H1 (cell line): ENCODE data around the gene URB2. TPM values are rescaled to one million over a fixed set of nuclear protein-coding genes. Genes with fewer than 3 reads are reported as not detected.

ENCODE experiments used
- CTCF ChIA-PET: fragments of 300-600 bp; sonication (Branson Sonifier 250); formaldehyde crosslinking; loops from one replicate; lab custom pipeline; 2021; ENCODE audit not compliant: partially characterized antibody; lab: Charles Lee
- POLR2A ChIA-PET: fragments of 300-600 bp; sonication (Branson Sonifier 250); formaldehyde crosslinking; loops from one replicate; lab custom pipeline; 2021; ENCODE audit warnings: inconsistent platforms; ENCODE audit not compliant: partially characterized antibody; lab: Charles Lee
- DNase-seq, 2 experiments: peaks; one replicate each; pipeline versions ENCODE4 v3.0.0 to v3.0.0-alpha.2; 2010 to 2022; ENCODE audit warnings: low spot score in 2 of 2, low read depth in 1 of 2, mixed read lengths in 1 of 2
- FAIRE-seq: peaks from 2 replicates; lab custom pipeline; 2011; peaks lifted over from hg19 to GRCh38; lab: Jason Lieb, UNC
- H2AFZ ChIP-seq: 2 replicates; pipeline ENCODE4 v1.8.1; 2012; ENCODE audit warnings: low read length, inconsistent platforms
- H2AK5ac ChIP-seq: 2 replicates; pipeline ENCODE4 v1.6.1; 2013; ENCODE audit warnings: low read depth, low read length
- H2BK120ac ChIP-seq: replicated peaks from 2 replicates; pipeline ENCODE3; 2013; ENCODE audit warnings: low read depth, low read length, inconsistent platforms
- H2BK12ac ChIP-seq: 2 replicates; pipeline ENCODE4 v1.6.1; 2013; ENCODE audit warnings: low read depth, low read length
- H2BK15ac ChIP-seq: 2 replicates; pipeline ENCODE4 v1.6.1; 2013; ENCODE audit warnings: low read length
- H2BK20ac ChIP-seq: 2 replicates; pipeline ENCODE4 v1.6.1; 2013; ENCODE audit warnings: low read length
- H2BK5ac ChIP-seq: 2 replicates; pipeline ENCODE4 v1.6.1; 2013; ENCODE audit warnings: low read depth, low read length
- H3K14ac ChIP-seq: 2 replicates; pipeline ENCODE4 v1.6.1; 2013; ENCODE audit warnings: inconsistent platforms; ENCODE audit not compliant: insufficient read length
- H3K18ac ChIP-seq: 2 replicates; pipeline ENCODE4 v1.6.1; 2013; ENCODE audit warnings: low read length; ENCODE audit errors: extremely low read depth
- H3K23ac ChIP-seq: 2 replicates; pipeline ENCODE4 v1.6.1; 2013; ENCODE audit warnings: inconsistent platforms; ENCODE audit not compliant: insufficient read length
- H3K23me2 ChIP-seq: 2 replicates; pipeline ENCODE4 v1.6.1; 2013; ENCODE audit warnings: low read depth, low read length
- H3K27ac ChIP-seq: 2 replicates; pipeline ENCODE4 v1.6.1; 2011; ENCODE audit warnings: low read depth, low read length, inconsistent platforms
- H3K27me3 ChIP-seq, 4 experiments: replicated peaks in 1 of 4; 1 replicate in 1 of 4; 2 replicates in 3 of 4; pipeline versions ENCODE4 v1.6.1 to v1.8.1; 2011 to 2013; ENCODE audit warnings: low read length in 3 of 4, mild to moderate bottlenecking in 3 of 4, inconsistent platforms in 2 of 4, mixed read lengths in 2 of 4, moderate library complexity in 1 of 4; ENCODE audit not compliant: control insufficient read depth in 3 of 4, insufficient read depth in 3 of 4; ENCODE audit errors: extremely low read depth in 1 of 4
- H3K36me3 ChIP-seq, 4 experiments: 2 replicates each; pipeline versions ENCODE4 v1.6.1 to v1.8.1; 2011 to 2013; ENCODE audit warnings: mild to moderate bottlenecking in 4 of 4, low read length in 3 of 4, moderate library complexity in 2 of 4, control low read depth in 1 of 4, inconsistent platforms in 1 of 4; ENCODE audit not compliant: insufficient read depth in 4 of 4, control insufficient read depth in 2 of 4
- H3K4ac ChIP-seq: replicated peaks from 2 replicates; pipeline ENCODE3; 2013; ENCODE audit warnings: low read length, low read depth, mixed read lengths, inconsistent platforms; ENCODE audit not compliant: insufficient read length
- H3K4me1 ChIP-seq, 4 experiments: replicated peaks in 1 of 4; 1 replicate in 1 of 4; 2 replicates in 3 of 4; pipeline versions ENCODE4 v1.6.1 to v1.8.1; 2011 to 2013; ENCODE audit warnings: low read length in 3 of 4, inconsistent platforms in 2 of 4, mixed read lengths in 1 of 4; ENCODE audit not compliant: insufficient read depth in 4 of 4, control insufficient read depth in 3 of 4
- H3K4me2 ChIP-seq, 2 experiments: 2 replicates each; pipeline versions ENCODE4 v1.6.1 to v1.8.1; 2011 to 2013; ENCODE audit warnings: low read depth in 2 of 2, low read length in 2 of 2, control low read depth in 1 of 2, inconsistent platforms in 1 of 2, mild to moderate bottlenecking in 1 of 2; ENCODE audit not compliant: insufficient read depth in 1 of 2
- H3K4me3 ChIP-seq, 4 experiments: fragments of 200-600, 300-600 bp in 1 of 4; sonication (generic), shearing (Covaris generic), sonication (Bioruptor Twin) in 1 of 4; 2 replicates each; pipeline versions ENCODE4 v1.5.1 to v1.8.1; 2011 to 2016; ENCODE audit warnings: low read length in 4 of 4, low read depth in 3 of 4, control low read depth in 2 of 4, inconsistent platforms in 2 of 4, mild to moderate bottlenecking in 2 of 4, mixed read lengths in 1 of 4, moderate library complexity in 1 of 4; ENCODE audit not compliant: insufficient read depth in 2 of 4; ENCODE audit errors: extremely low read depth in 1 of 4
- H3K56ac ChIP-seq: replicated peaks from 2 replicates; pipeline ENCODE3; 2013; ENCODE audit warnings: low read depth, mild to moderate bottlenecking, mixed read lengths, low read length, inconsistent platforms; ENCODE audit not compliant: insufficient read length
- H3K79me1 ChIP-seq: 2 replicates; pipeline ENCODE4 v1.6.1; 2013; ENCODE audit warnings: low read depth, low read length, control low read depth
- H3K79me2 ChIP-seq, 2 experiments: 2 replicates each; pipeline versions ENCODE4 v1.6.1 to v1.8.1; 2012 to 2013; ENCODE audit warnings: low read length in 2 of 2, mild to moderate bottlenecking in 2 of 2, inconsistent platforms in 1 of 2; ENCODE audit not compliant: insufficient read depth in 2 of 2, control insufficient read depth in 1 of 2
- H3K9ac ChIP-seq, 4 experiments: replicated peaks in 1 of 4; 1 replicate in 1 of 4; 2 replicates in 3 of 4; pipeline versions ENCODE4 v1.6.1 to v1.8.1; 2011 to 2013; ENCODE audit warnings: low read depth in 3 of 4, low read length in 3 of 4, control low read depth in 2 of 4, mild to moderate bottlenecking in 2 of 4, moderate library complexity in 2 of 4, inconsistent platforms in 1 of 4; ENCODE audit errors: extremely low read depth in 1 of 4
- H3K9me3 ChIP-seq, 2 experiments: 2 replicates each; pipeline versions ENCODE4 v1.6.1 to v1.8.1; 2012 to 2013; ENCODE audit warnings: mild to moderate bottlenecking in 2 of 2, moderate library complexity in 2 of 2, control low read depth in 1 of 2, inconsistent platforms in 1 of 2, low read depth in 1 of 2, low read length in 1 of 2, mixed read lengths in 1 of 2; ENCODE audit not compliant: insufficient read depth in 2 of 2
- H4K20me1 ChIP-seq, 2 experiments: replicated peaks in 1 of 2; 2 replicates each; pipeline versions ENCODE3 to v1.8.1; 2011 to 2013; ENCODE audit warnings: inconsistent platforms in 2 of 2, low read length in 2 of 2, mild to moderate bottlenecking in 1 of 2; ENCODE audit not compliant: insufficient read depth in 2 of 2, control insufficient read depth in 1 of 2
- H4K5ac ChIP-seq: 2 replicates; pipeline ENCODE4 v1.6.1; 2013; ENCODE audit warnings: low read length, low read depth, mixed read lengths, inconsistent platforms; ENCODE audit not compliant: insufficient read length
- H4K8ac ChIP-seq: 2 replicates; pipeline ENCODE4 v1.8.0; 2013; ENCODE audit warnings: mild to moderate bottlenecking, moderate library complexity, low read length, inconsistent platforms; ENCODE audit not compliant: insufficient read depth; ENCODE audit errors: extremely low read depth
- H4K91ac ChIP-seq: replicated peaks from 2 replicates; pipeline ENCODE3; 2013; ENCODE audit warnings: low read length, mixed read lengths, inconsistent platforms; ENCODE audit not compliant: insufficient read length
- BRCA1 ChIP-seq: IDR thresholded peaks from 2 replicates; pipeline ENCODE4 v1.6.1; 2012; ENCODE audit warnings: low read depth, low read length, improper control_type of control experiment
- CTCF ChIP-seq, 3 experiments: IDR thresholded peaks; 1 replicate in 2 of 3; 2 replicates in 1 of 3; pipeline versions ENCODE4 v1.5.1 to v1.6.1; 2011; ENCODE audit warnings: low read length in 3 of 3, mild to moderate bottlenecking in 3 of 3, inconsistent platforms in 2 of 3, low read depth in 1 of 3, moderate library complexity in 1 of 3; ENCODE audit not compliant: insufficient read depth in 1 of 3; ENCODE audit errors: control extremely low read depth in 1 of 3
- EGR1 ChIP-seq: IDR thresholded peaks from 2 replicates; pipeline ENCODE4 v1.6.1; 2011; ENCODE audit warnings: low read depth, low read length, borderline replicate concordance
- GABPA ChIP-seq: IDR thresholded peaks from 2 replicates; pipeline ENCODE4 v1.6.1; 2011; ENCODE audit warnings: mild to moderate bottlenecking, low read length, moderate library complexity, borderline replicate concordance; ENCODE audit not compliant: insufficient read depth
- HDAC6 ChIP-seq: IDR thresholded peaks from one replicate; pipeline ENCODE4 v1.7.1; 2012; ENCODE audit warnings: low read depth, mild to moderate bottlenecking, inconsistent platforms, low read length, moderate library complexity
- KDM1A ChIP-seq: fragments of 200-600, 300-600 bp; sonication (generic); IDR thresholded peaks from 2 replicates; pipeline ENCODE4 v1.7.1; 2016; ENCODE audit warnings: mild to moderate bottlenecking, low read length, borderline replicate concordance
- SP2 ChIP-seq: IDR thresholded peaks from 2 replicates; pipeline ENCODE4 v1.6.1; 2012; ENCODE audit warnings: mild to moderate bottlenecking, low read length, inconsistent platforms
- WGBS, 2 experiments: shearing (Covaris generic) in 1 of 2; methylation state at CpG; one replicate each; pipeline versions ENCODE4 v1.1.6 to v1.1.7; 2013 to 2015; ENCODE audit warnings: low lambda C conversion rate in 2 of 2, mixed read lengths in 2 of 2, inconsistent platforms in 1 of 2, low coverage in 1 of 2, missing lambda C conversion rate in 1 of 2; ENCODE audit not compliant: insufficient replicate concordance in 2 of 2, insufficient coverage in 1 of 2, insufficient read length in 1 of 2; ENCODE audit errors: extremely low coverage in 1 of 2, missing lambda C conversion rate in 1 of 2; 5-methylcytosine and 5-hydroxymethylcytosine counted together
- polyA plus RNA-seq, 7 experiments: library from polyadenylated mRNA; depleted of rRNA in 3 of 7; stranded (reverse) in 5 of 7; unstranded in 2 of 7; fragments of >200 nt in 5 of 7; fragments of 200-250 nt in 2 of 7; gene quantifications; 1 replicate in 5 of 7; 2 replicates in 1 of 7; 4 replicates in 1 of 7; pipeline versions ENCODE4 v1.2.1 to v1.2.3, GENCODE V29; 2011 to 2013; ENCODE audit warnings: missing spikeins in 2 of 7, mixed read lengths in 2 of 7
- total RNA-seq: library from RNA; stranded (reverse); fragmentation: NEBNext Ultra II Directional; extraction: Animal tissue kit (Norgen Biotek cat#: 25700); gene quantifications from 2 replicates; pipeline ENCODE4 v1.2.1, GENCODE V29; 2021

Gene URB2
- total and polyA plus RNA-seq, 2 of the 8 experiments (the other 6 are each of a cell fraction or from before 2014, with no cell fraction given): 13.7 to 33.0 TPM

- FAIRE-seq (no peak), DNase-seq (no peak)
- H3K4ac ChIP-seq: no peak overlapping the region
- CTCF ChIA-PET: interaction anchor here (0.7 kb wide), 1 partner anchor 387 kb away, joined by 3 read pairs; no protein-coding TSS in a partner anchor
- H3K23ac ChIP-seq: no peak overlapping the region
- peaks cover 7 to 17% (median 12%) of the 10 kb centered on the region in 4 experiments for H3K4me1 ChIP-seq
- POLR2A ChIA-PET: no interaction called here
- peaks cover 0 to 2% of the 10 kb centered on the region in 2 experiments; a peak in 3 of 4 replicates for H3K9me3 ChIP-seq
- WGBS, 2 experiments: 91% methylated on average over 7 of the region's 7 CpGs; no CpG with 5 or more reads in 1 of the 2 experiments
- H4K91ac ChIP-seq: no peak overlapping the region
- H3K4me2 ChIP-seq: no peak overlapping the region
- no peak overlapping the region for H3K56ac ChIP-seq
- no peak overlapping the region for H4K5ac ChIP-seq
- H4K20me1 ChIP-seq: no peaks in the 10 kb centered on the region
- H2BK12ac ChIP-seq: 0 out of 2 replicates have a peak overlapping the region, but pooled peaks have one; percentile 35
- H3K79me1 ChIP-seq: no peaks in the 10 kb centered on the region
- H2AFZ ChIP-seq: no peak overlapping the region
- no peak overlapping the region; a peak in 1 of 7 replicates for H3K9ac ChIP-seq
- H2BK120ac ChIP-seq: no peak overlapping the region
- no peak overlapping the region for H2BK5ac ChIP-seq
- H3K23me2 ChIP-seq: no peaks in the 10 kb centered on the region
- H2BK20ac ChIP-seq: no peak overlapping the region
- no peak overlapping the region for H3K27ac ChIP-seq
- H3K79me2 ChIP-seq: no peaks in the 10 kb centered on the region
- no peak overlapping the region for H3K4me3 ChIP-seq
- 0 out of 2 replicates have a peak overlapping the region, but pooled peaks have one; percentile 67 for H2BK15ac ChIP-seq
- no peak overlapping the region for H4K8ac ChIP-seq
- no peaks in the 10 kb centered on the region; a peak in 1 of 7 replicates for H3K27me3 ChIP-seq
- no peak overlapping the region for H3K14ac ChIP-seq
- no peak overlapping the region for H3K18ac ChIP-seq
- H2AK5ac ChIP-seq: no peak overlapping the region
- H3K36me3 ChIP-seq: 0 out of 8 replicates have a peak, but pooled peaks cover 0 to 3% (median 0%) of the 10 kb centered on the region in 4 experiments
- TF ChIP-seq HDAC6 (no peak), GABPA (no peak), KDM1A (no peak), CTCF (IDR thresholded peaks at IDR 0.05; ENCODE audit: control extremely low read depth in 1 of 3, insufficient read depth in 1 of 3, low read depth in 1 of 3, low read length in 3 of 3) (no peak), BRCA1 (no peak), EGR1 (no peak), SP2 (no peak)
Measured at GRCh38 chr1:229689904-229690303, 63.9 kb downstream of the URB2 start.
